Vagina (tissue), 2 donors: Measurements from ENCODE around the gene NFIX. TPM values are rescaled to one million over a fixed set of nuclear protein-coding genes. Genes with fewer than 3 reads are reported as not detected.

Source experiments
- DNase-seq, 2 donors: peaks; one replicate each; pipeline ENCODE4 v3.0.0-alpha.2; 2017; ENCODE audit errors: extremely low spot score in 2 of 2
- H3K27ac ChIP-seq: fragments of 200-600 bp; sonication (generic); one replicate; pipeline ENCODE4 v1.5.1; 2019
- H3K27me3 ChIP-seq: fragments of 200-600 bp; sonication (generic); one replicate; pipeline ENCODE4 v1.5.1; 2019
- H3K36me3 ChIP-seq, 2 donors: fragments of 200-600 bp; sonication (generic); one replicate each; pipeline ENCODE4 v1.5.1; 2017 to 2019
- H3K4me1 ChIP-seq: fragments of 200-600 bp; sonication (generic); one replicate; pipeline ENCODE4 v1.5.1; 2019
- H3K4me3 ChIP-seq, 2 donors: fragments of 200-600 bp; sonication (generic); 1 replicate in 1 of 2; 2 replicates in 1 of 2; pipeline ENCODE4 v1.5.1; 2016 to 2019
- H3K9me3 ChIP-seq: fragments of 200-600 bp; sonication (generic); one replicate; pipeline ENCODE4 v1.5.1; 2019
- CTCF ChIP-seq, 3 experiments: fragments of 450-650 bp in 2 of 3; fragments of 200-600 bp in 1 of 3; sonication (generic) in 1 of 3; IDR thresholded peaks; one replicate each; pipeline ENCODE4 v1.5.1; 2017 to 2019; ENCODE audit warnings: antibody characterized with exemption in 3 of 3, mild to moderate bottlenecking in 2 of 3, moderate library complexity in 2 of 3
- POLR2A ChIP-seq, 2 donors: fragments of 450-650 bp; IDR thresholded peaks; one replicate each; pipeline ENCODE4 v1.6.1; 2017; ENCODE audit warnings: antibody characterized with exemption in 2 of 2, mild to moderate bottlenecking in 2 of 2, moderate library complexity in 2 of 2
- POLR2AphosphoS5 ChIP-seq, 2 donors: sonication (generic); formaldehyde crosslinking; IDR thresholded peaks; one replicate each; pipeline ENCODE4 v1.9.0; 2017; ENCODE audit warnings: antibody characterized with exemption in 2 of 2, mild to moderate bottlenecking in 2 of 2, low read depth in 1 of 2; ENCODE audit not compliant: insufficient read depth in 1 of 2
- intact Hi-C: fragments of 100-400 bp; cut with DNase I; formaldehyde crosslinking; loops from one replicate; pipeline ENCODE4 v1.15.1; 2023
- total RNA-seq: library from RNA; depleted of rRNA; stranded (reverse); fragments of >200 nt; gene quantifications from one replicate; pipeline ENCODE4 v1.2.3, GENCODE V29; 2016

NFIX gene
- total RNA-seq, 1 donor from 2014 or later: 81.8 TPM

DNA sequence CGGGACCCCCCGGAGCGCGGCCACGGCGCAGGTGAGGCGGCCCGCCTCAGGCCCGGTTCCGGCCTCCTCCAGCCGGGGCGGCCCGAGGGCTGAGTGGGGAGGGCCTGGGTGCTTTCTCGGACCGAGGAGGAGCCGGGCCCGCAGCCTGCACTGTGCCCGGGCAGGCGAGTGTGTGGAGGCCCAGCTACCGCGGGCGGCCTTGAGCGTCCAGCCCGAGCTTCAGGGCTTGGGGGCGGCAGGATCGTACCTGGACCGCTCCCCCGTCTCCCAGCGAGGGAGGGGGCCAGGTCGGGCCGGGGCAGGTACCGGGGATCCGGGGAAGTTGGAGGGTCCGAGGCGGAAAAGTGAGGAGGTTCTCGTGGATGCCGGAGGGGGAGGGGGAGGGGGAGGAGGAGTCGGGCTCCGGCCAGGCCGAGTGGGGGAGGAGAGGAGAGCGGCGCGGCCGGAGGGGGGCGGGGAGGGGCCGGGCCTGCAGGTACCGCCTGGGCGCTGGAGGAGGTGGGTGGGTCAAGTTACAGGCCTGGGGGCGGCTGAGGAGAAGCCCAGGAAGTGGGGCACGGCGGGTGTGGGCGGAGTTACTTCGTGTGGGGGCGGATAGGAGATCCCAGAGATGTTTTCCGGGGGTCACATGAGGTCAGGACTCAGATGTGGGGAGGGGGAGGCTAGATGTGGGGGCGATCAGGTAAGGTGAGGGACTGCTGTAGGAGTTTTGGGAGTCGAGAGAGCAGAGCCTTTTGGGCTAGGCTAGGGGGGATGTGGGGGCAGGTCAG, 123.3 kb downstream of the NFIX start:
- peaks cover 0 to 6% of the 10 kb centered on the region in 2 donors for H3K36me3 ChIP-seq
- TF ChIP-seq POLR2AphosphoS5 (IDR thresholded peaks at IDR 0.05; ENCODE audit: insufficient read depth in 1 of 2, low read depth in 1 of 2): no peak
- no peak for TF ChIP-seq POLR2A (IDR thresholded peaks at IDR 0.05)
- TF ChIP-seq CTCF (IDR thresholded peaks at IDR 0.05): no peak
- no peaks in the 10 kb centered on the region for H3K27me3 ChIP-seq
- peak overlapping the region; percentile 84 to 99 for H3K4me3 ChIP-seq
- peaks cover 58% of the 10 kb centered on the region for H3K4me1 ChIP-seq
- H3K9me3 ChIP-seq: no peaks in the 10 kb centered on the region
- intact Hi-C loops: no loop called here
- peak overlapping the region; percentile 67 for H3K27ac ChIP-seq
- DNase-seq: no peak

GRCh38 chr19:13119627-13120026, 124.4 kb downstream of the NFIX start:
- H3K36me3 ChIP-seq: no peaks in the 10 kb centered on the region
- H3K4me1 ChIP-seq: peaks cover 58% of the 10 kb centered on the region
- DNase-seq: no peak
- no peak for TF ChIP-seq POLR2A (IDR thresholded peaks at IDR 0.05)
- TF ChIP-seq POLR2AphosphoS5 (IDR thresholded peaks at IDR 0.05; ENCODE audit: insufficient read depth in 1 of 2, low read depth in 1 of 2): no peak
- TF ChIP-seq CTCF (IDR thresholded peaks at IDR 0.05): no peak
- peak overlapping the region; percentile 84 to 99 for H3K4me3 ChIP-seq
- H3K27me3 ChIP-seq: no peaks in the 10 kb centered on the region
- H3K27ac ChIP-seq: peak overlapping the region; percentile 67
- H3K9me3 ChIP-seq: no peaks in the 10 kb centered on the region
- intact Hi-C loops: no loop called here

DNA sequence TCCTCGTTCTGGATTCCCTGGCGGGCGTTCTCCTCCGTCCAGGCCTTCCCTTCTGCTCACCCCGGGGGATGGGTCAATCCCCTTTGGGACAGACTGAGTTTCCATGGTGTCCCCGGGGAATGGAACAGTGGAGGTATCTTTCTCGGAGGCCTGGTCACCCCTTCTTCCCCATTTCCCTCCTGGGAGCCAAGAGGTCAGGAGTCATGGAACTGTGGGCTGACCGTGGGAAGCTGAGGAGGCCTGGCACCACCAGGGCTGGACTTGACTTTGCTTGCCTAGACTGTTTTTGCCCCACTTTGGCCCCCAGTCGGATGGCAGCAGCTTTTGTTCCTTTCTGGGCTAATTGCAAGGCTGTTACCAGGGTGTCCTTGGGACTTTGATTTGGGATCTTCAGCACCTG, 124.8 kb downstream of the NFIX start:
- Histone ChIP-seq H3K27ac (no peak overlapping the region), H3K4me1 (peaks cover 55% of the 10 kb centered on the region), H3K36me3 (no peaks in the 10 kb centered on the region), H3K27me3 (no peaks in the 10 kb centered on the region), H3K4me3 (no peak overlapping the region), H3K9me3 (no peaks in the 10 kb centered on the region)
- DNase-seq: no peak
- TF ChIP-seq CTCF (IDR thresholded peaks at IDR 0.05) (no peak), POLR2AphosphoS5 (IDR thresholded peaks at IDR 0.05; ENCODE audit: insufficient read depth in 1 of 2, low read depth in 1 of 2) (no peak), POLR2A (IDR thresholded peaks at IDR 0.05) (no peak)
- intact Hi-C loops: no loop called here

- Histone ChIP-seq H3K4me3 (no peak overlapping the region), H3K27me3 (no peaks in the 10 kb centered on the region), H3K36me3 (no peaks in the 10 kb centered on the region), H3K27ac (no peak overlapping the region), H3K9me3 (no peaks in the 10 kb centered on the region), H3K4me1 (peaks cover 47% of the 10 kb centered on the region)
- TF ChIP-seq POLR2AphosphoS5 (IDR thresholded peaks at IDR 0.05; ENCODE audit: insufficient read depth in 1 of 2, low read depth in 1 of 2) (no peak), POLR2A (IDR thresholded peaks at IDR 0.05) (no peak), CTCF (IDR thresholded peaks at IDR 0.05) (no peak)
- intact Hi-C loops: no loop called here
- no peak for DNase-seq
These were observed 125.5 kb downstream of the NFIX start for GRCh38 chr19:13120817-13121216.

DNA sequence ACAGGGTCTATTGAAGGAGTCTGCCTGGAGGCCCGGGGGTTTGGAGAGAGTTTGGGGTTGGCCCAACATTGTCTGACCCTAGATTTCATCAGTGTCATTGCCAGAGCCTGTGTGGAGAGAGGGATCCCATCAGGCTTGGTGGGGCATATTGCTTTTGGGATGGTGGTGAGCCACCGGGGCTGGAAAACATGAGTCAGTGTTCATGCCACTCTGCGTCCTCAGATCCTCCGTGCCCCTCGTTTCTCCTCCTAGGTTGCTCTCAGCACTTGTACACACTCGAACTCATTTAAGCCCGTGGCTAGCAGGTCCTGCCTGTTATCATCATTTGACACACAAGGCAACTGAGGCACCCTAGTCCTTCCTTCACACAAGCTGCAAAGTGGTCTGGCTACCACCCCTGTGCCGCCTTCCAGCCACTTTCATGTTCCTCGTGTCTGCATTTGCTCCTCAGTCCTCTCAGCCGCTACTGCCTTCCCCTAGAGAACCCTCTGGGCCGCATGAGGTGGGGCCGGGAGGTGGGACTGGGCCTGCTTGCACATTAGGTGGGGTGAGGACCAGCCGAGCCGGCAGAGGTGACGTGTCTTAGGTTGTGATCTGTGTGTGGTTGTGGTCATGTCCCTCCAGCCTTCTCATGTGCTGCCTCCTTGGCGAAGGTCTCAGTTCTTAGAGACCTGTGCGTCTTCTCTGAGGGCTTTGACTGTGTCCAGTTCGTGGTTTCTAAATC, 126.4 kb downstream of the NFIX start:
- intact Hi-C loops: no loop called here
- TF ChIP-seq POLR2A (IDR thresholded peaks at IDR 0.05) (no peak), CTCF (IDR thresholded peaks at IDR 0.05) (no peak), POLR2AphosphoS5 (IDR thresholded peaks at IDR 0.05; ENCODE audit: insufficient read depth in 1 of 2, low read depth in 1 of 2) (no peak)
- no peak overlapping the region for H3K4me3 ChIP-seq
- H3K27me3 ChIP-seq: no peaks in the 10 kb centered on the region
- no peak overlapping the region for H3K27ac ChIP-seq
- no peaks in the 10 kb centered on the region for H3K9me3 ChIP-seq
- no peak for DNase-seq
- peaks cover 42% of the 10 kb centered on the region for H3K4me1 ChIP-seq
- H3K36me3 ChIP-seq: no peaks in the 10 kb centered on the region
